ENCODE measurements around the gene KIAA0586.

DNA sequence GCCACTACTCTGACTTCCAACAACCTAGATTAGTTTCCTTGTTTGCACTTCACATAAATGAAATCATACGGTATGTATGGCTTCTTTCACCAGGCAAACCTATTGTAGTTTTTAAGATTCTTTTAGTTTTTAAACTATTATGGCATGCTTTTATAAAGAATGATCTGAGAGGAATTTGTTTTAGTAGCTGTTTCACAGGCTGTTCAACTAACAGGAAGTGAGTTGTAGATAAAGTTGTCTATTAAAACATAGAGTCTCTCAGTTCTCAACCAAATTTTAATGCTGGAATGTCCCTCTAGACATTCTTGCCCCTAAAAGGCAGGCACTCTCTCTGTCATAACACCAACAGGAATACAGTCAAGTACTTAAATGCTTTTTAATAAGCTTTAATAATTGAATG lies 107.5 kb downstream of the KIAA0586 start:
- TF ChIP-seq, protein P1, sequence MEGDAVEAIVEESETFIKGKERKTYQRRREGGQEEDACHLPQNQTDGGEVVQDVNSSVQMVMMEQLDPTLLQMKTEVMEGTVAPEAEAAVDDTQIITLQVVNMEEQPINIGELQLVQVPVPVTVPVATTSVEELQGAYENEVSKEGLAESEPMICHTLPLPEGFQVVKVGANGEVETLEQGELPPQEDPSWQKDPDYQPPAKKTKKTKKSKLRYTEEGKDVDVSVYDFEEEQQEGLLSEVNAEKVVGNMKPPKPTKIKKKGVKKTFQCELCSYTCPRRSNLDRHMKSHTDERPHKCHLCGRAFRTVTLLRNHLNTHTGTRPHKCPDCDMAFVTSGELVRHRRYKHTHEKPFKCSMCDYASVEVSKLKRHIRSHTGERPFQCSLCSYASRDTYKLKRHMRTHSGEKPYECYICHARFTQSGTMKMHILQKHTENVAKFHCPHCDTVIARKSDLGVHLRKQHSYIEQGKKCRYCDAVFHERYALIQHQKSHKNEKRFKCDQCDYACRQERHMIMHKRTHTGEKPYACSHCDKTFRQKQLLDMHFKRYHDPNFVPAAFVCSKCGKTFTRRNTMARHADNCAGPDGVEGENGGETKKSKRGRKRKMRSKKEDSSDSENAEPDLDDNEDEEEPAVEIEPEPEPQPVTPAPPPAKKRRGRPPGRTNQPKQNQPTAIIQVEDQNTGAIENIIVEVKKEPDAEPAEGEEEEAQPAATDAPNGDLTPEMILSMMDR (IDR thresholded peaks at IDR 0.05), result no peak
- TF ChIP-seq POLR2A (IDR thresholded peaks at IDR 0.05), result no peak

Measured in esophagus squamous epithelium (tissue), 4 donors.